Activated naive CD4-positive, alpha-beta T cell treated with anti-CD3 and anti-CD28 coated beads, Interleukin-2, amount 50 U/mL, for 16 hours (primary cell): ENCODE results near the gene FAM241B.

Experiments used
- DNase-seq: peaks from one replicate; pipeline ENCODE4 v3.0.0-alpha.2; 2020

FAM241B gene

DNA sequence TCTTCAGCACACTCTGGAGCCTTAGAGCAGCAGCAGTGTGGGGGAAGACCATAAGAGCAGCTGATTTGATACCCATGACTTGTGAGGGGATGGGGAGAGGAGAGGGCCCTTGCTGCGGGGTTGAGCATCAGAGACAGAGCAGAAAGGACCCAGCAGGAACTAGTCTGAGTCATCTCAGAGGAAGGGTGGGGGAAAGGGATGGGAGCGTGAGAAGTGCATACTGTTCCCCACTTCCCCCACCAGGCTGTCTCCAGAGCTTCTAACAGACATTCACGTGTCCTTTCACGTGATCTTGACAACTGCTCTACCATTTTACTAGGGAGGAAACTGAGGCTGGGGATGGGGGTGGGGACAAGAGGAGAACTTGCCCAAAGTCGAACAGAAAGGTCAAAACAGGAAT lies 38.7 kb downstream of the FAM241B start:
- DNase-seq, result no peak

DNA sequence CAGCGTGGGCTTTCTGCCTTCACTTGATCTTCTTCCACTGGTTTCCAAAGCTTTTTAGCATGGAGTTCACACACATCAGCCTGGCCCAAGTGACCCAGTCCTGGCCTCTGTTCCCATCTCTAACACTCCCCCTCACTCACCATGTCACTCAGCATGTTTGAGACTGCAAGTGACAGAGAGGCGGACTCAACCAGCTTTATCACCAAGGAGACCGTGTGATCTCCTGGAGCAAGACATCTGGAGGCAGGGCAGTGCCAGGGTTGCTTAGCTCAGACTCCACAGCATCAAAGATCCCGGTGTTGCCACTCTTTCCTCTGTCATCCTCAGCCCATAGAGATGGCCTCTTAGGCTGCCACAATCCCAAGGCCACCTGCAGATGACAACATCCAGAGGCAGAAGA lies 39.4 kb downstream of the FAM241B start:
- no peak for DNase-seq

DNA sequence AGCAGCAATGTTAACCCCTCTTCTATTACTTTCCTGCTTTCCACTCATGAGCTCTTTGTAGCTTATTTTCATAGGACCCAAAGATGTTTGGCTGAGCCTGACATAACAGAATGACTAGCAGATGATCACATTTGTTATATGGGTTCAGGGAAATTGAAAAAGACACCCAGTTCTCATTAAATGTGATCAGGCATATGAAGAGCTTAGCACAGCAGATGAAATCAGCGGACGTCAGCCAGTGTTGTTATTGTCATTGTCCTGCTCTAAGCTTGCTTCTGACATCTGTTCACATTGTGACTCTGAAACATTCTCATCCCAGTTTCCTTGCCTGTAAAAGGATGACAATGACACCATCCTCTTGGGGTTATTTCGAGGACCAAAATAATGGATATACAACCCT lies 43.5 kb downstream of the FAM241B start:
- no peak for DNase-seq

DNA sequence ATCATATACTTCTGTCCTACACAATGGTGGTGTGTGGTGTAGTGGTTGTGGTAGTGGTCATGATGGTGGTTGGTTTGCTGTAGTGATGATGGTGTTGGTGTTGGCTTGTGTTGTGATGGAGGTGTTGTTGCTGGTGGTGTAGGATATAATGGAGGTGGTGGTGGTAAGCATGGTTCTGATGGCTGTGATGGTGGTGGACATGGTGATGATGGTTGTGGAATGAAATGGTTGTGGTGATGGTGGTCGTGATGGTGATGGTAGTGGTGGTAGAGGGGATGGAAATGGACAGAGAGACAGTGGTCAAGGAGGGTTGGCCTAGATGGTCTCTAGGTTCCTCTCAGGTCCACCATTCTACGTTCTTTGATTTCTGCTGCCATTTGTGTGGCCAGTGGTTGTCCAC lies 44.7 kb downstream of the FAM241B start:
- no peak for DNase-seq

DNA sequence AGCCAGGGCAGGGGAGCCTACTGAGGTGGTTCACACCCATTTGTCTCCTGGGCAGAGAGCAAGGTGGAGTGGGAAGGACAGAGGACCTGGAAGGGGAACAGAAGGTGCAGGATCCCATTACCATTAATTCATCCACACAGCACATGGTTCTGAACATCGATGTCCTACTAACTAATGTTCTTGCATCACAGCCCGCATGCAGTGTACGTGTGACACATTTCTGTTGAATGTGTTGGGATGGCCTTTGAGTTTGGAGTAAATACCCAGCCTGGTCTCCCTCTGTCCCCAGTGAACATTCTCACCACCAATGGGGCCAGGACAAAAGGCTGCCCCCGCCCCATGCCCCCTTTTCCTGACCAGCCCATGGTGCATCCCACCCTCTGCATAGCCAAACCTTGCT lies 46.3 kb downstream of the FAM241B start:
- no peak for DNase-seq

DNA sequence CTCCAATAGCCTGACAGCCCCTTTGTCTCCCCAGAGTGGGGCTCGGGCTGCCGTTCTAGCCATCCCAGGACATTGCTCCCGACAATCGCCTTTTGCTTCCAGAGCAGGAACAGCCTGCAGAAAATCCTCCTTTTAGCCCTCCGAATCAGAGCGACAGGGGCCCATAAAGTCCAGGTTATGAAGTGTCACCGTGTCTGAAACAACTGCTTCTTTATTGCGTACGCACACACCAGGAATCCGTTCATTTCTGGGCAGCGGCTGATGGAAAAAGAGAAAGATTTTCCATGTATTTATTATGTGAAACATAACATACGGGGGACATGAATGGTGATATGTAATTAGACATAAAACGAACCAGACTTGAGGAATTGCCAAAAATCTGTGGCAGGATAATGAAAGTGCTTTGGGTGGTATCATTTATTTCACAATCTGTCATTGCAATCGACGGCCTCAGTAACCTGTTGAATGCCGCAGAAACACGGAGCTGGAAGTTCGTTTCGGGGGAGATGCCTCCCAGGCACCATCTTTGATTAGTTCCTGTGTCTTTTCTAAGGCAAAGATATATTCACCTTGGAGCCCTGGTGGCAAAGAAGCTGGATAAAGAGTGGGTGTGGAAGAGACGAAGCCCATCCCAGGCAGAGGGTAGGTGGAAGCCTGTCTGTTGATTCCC lies 48.1 kb downstream of the FAM241B start:
- no peak for DNase-seq

DNA sequence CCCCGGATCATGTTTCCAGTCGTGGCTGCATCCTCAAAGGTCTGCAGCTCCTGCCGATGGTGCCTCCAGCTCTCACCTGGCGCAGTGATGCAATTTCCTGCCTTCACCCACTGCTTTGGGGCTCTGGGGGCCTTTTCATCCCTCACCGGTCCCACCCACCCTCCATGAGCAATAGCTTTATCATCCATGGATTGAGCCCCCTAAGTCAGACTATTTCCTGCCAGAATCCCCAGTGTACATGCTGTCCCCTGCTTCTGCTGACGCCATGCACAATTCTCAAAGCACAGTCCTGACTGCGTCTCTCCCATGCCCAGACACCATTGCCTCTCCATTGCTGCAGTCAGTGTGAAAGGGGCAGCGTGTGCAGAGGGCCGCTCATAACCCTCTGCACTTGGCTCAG lies 49.7 kb downstream of the FAM241B start:
- no peak for DNase-seq

DNA sequence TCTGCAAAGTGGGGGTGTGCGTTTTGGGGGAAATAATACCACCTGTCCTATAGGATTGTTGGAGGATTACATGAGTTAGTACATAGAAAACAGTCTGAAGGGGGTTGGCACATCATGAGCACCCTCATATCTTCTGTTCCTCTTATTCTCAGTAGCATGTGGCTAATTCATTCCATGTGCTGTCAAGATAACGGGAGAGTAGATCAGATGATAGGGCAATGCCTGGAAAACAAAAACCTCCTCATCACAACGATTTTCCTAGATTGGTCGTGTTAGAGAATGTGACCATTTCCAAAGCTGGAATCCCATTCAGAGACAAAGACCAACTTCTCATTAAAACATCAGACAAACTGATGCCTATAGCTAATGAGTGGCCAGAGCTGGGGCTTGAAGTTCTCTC lies 50.6 kb downstream of the FAM241B start:
- DNase-seq, result no peak

DNA sequence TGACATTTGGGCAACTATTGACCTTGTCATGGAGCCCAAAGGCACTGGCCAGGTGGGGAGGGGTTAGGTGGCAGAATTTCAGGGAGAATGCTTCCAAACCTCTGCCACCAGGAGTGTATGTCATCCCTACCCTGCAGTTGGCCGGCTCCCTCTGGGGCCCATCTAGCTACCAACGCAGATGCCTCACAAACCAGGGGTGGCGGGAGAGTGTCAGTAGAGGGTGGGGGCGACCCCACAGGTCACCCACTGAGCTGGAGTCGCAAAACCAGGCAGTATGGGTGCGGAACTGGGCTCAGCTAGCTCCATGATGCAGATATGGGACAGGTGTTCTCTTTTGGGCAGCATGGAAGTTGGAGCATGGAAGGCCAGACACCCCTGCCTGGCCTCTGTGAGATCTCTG lies 51.4 kb downstream of the FAM241B start:
- no peak for DNase-seq

DNA sequence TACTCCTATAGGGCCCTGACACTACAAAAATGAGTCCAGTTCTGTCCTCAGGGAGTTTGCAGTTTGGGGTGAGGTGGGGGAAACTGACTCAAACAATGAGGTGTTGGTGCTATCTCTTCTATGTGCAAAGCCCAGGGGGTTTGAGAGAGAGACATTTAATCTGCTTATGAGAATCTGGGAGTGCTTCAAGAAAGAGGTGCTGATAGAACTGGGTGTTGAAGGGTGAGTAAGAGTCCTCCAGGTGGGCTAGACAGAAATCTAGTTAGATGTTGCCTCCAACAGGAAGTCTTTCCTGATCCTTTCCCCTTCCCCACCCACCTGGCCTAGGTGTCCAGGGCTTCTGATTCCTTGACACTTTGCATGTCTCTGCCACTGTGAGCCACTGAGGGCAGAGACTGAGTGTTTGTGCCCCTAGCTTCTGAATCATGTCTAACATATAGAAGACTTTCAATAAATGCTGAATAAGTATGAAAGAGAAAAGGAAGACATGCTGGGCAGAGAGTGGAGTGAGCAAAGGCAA lies 53.0 kb downstream of the FAM241B start:
- no peak for DNase-seq
